NCI-H1436 treated with DMSO at 0.1 percent for 48 hours (cell line): ENCODE results near the gene LIPG.

Experiments used
- DNase-seq: peaks from one replicate; lab custom pipeline; 2025; lab: John Stamatoyannopoulos, UW

The LIPG gene

GRCh38 chr18:49546719-49547273, 15.1 kb upstream of the LIPG start:
- no peak for DNase-seq

GRCh38 chr18:49547701-49548100, 14.2 kb upstream of the LIPG start:
- no peak for DNase-seq

GRCh38 chr18:49548229-49548636, 13.6 kb upstream of the LIPG start:
- DNase-seq: no peak

GRCh38 chr18:49550621-49551339, 11.1 kb upstream of the LIPG start:
- DNase-seq: no peak

GRCh38 chr18:49553003-49553402, 8.9 kb upstream of the LIPG start:
- no peak for DNase-seq

GRCh38 chr18:49555641-49556040, 6.2 kb upstream of the LIPG start:
- no peak for DNase-seq

- DNase-seq: no peak
Observed at GRCh38 chr18:49558356-49558755, 3.5 kb upstream of the LIPG start.

- DNase-seq: peak; percentile 19
Observed at GRCh38 chr18:49559326-49559931, 2.4 kb upstream of the LIPG start.

GRCh38 chr18:49560277-49560623, 1.6 kb upstream of the LIPG start:
- no peak for DNase-seq

GRCh38 chr18:49560624-49561288, 1.1 kb upstream of the LIPG start:
- no peak for DNase-seq

GRCh38 chr18:49562481-49563129, 748 bp downstream of the LIPG start:
- no peak for DNase-seq

- no peak for DNase-seq
Observed at GRCh38 chr18:49563130-49563540, 1.3 kb downstream of the LIPG start.

- DNase-seq: no peak
Observed at GRCh38 chr18:49563701-49564517, 2.1 kb downstream of the LIPG start.

GRCh38 chr18:49564518-49564834, 2.6 kb downstream of the LIPG start:
- DNase-seq: no peak

- DNase-seq: no peak
Observed at GRCh38 chr18:49565101-49565500, 3.2 kb downstream of the LIPG start.

- DNase-seq: no peak
Observed at GRCh38 chr18:49565612-49566011, 3.8 kb downstream of the LIPG start.

GRCh38 chr18:49566217-49566770, 4.4 kb downstream of the LIPG start:
- no peak for DNase-seq

- no peak for DNase-seq
Observed at GRCh38 chr18:49566985-49567384, 5.1 kb downstream of the LIPG start.

- no peak for DNase-seq
Observed at GRCh38 chr18:49569724-49570123, 7.9 kb downstream of the LIPG start.

GRCh38 chr18:49570836-49571235, 9.0 kb downstream of the LIPG start:
- DNase-seq: no peak

- no peak for DNase-seq
Observed at GRCh38 chr18:49572611-49573345, 10.9 kb downstream of the LIPG start.
